DND-41 (cell line): ENCODE results near the gene DOK4.

Experiments
- EZH2 ChIP-seq: IDR thresholded peaks from 3 replicates; pipeline ENCODE4 v1.6.1; 2012; ENCODE audit warnings: borderline replicate concordance, low read depth, mild to moderate bottlenecking, moderate library complexity, low read length, inconsistent platforms; ENCODE audit not compliant: severe bottlenecking
- TF ChIP-seq, protein P1 (sequence below): IDR thresholded peaks from 2 replicates; pipeline ENCODE4 v1.5.1; 2012; ENCODE audit warnings: borderline replicate concordance, low read length, moderate library complexity, mild to moderate bottlenecking; ENCODE audit not compliant: poor library complexity, severe bottlenecking; ENCODE audit errors: extremely low read depth

GRCh38 chr16:57432989-57433388 is 53.3 kb downstream of the DOK4 start:
- TF ChIP-seq, protein P1, sequence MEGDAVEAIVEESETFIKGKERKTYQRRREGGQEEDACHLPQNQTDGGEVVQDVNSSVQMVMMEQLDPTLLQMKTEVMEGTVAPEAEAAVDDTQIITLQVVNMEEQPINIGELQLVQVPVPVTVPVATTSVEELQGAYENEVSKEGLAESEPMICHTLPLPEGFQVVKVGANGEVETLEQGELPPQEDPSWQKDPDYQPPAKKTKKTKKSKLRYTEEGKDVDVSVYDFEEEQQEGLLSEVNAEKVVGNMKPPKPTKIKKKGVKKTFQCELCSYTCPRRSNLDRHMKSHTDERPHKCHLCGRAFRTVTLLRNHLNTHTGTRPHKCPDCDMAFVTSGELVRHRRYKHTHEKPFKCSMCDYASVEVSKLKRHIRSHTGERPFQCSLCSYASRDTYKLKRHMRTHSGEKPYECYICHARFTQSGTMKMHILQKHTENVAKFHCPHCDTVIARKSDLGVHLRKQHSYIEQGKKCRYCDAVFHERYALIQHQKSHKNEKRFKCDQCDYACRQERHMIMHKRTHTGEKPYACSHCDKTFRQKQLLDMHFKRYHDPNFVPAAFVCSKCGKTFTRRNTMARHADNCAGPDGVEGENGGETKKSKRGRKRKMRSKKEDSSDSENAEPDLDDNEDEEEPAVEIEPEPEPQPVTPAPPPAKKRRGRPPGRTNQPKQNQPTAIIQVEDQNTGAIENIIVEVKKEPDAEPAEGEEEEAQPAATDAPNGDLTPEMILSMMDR, result no peak
- no peak for TF ChIP-seq EZH2
